ENCODE measurements around the gene NAV1.
"Not testable (repeated sequence)": the region's sequence is repeated elsewhere in the genome, so short reads cannot be mapped to it uniquely, and the experiment has no call there.

The NAV1 gene

DNA sequence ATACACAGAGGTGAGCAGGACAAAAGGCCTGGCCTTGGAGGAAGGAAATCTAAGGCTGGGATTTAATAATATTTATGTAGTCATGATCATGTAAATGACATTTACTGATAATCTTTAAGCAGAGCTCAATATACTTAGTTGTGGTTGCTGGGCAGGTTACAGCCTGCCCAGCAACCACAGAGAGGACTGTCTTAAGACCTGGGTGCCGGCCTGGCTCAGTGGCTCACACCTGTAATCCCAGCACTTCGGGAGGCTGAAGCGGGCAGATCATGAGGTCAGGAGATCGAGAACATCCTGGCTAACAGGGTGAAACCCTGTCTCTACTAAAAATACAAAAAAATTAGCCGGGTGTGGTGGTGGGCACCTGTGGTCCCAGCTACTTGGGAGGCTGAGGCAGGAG, 10.6 kb downstream of the NAV1 start:
- not testable (repeated sequence) for H2BK120ac ChIP-seq (ENCODE audit: insufficient read depth, low read length, poor library complexity); H2BK12ac ChIP-seq (ENCODE audit: low read length); H3K4me3 ChIP-seq (ENCODE audit: low read depth, low read length); H3K36me3 ChIP-seq (ENCODE audit: control insufficient read depth in 1 of 2, insufficient read depth in 2 of 2, low read length in 2 of 2); H3K14ac ChIP-seq (ENCODE audit: low read length); H4K12ac ChIP-seq (ENCODE audit: low read depth, low read length); H3K79me1 ChIP-seq (ENCODE audit: low read length); H3K4me2 ChIP-seq (ENCODE audit: low read length); H3K27me3 ChIP-seq (ENCODE audit: insufficient read depth, low read length); H3K9ac ChIP-seq (ENCODE audit: low read length); H4K91ac ChIP-seq (ENCODE audit: low read depth, low read length); H4K8ac ChIP-seq (ENCODE audit: low read depth, low read length); H2BK5ac ChIP-seq (ENCODE audit: low read depth, low read length, poor library complexity); H3K18ac ChIP-seq (ENCODE audit: low read length); DNase-seq; H2AK5ac ChIP-seq (ENCODE audit: low read length); H3K9me3 ChIP-seq (ENCODE audit: insufficient read depth, low read depth, low read length); H3K27ac ChIP-seq (ENCODE audit: low read depth, low read length); H3K23ac ChIP-seq (ENCODE audit: low read length); H2AFZ ChIP-seq (ENCODE audit: insufficient read depth, low read length, poor library complexity)
- peaks cover 13% of the 10 kb centered on the region for H3K79me2 ChIP-seq (ENCODE audit: control insufficient read depth, insufficient read depth, low read length, poor library complexity)
- H3K4ac ChIP-seq (ENCODE audit: low read depth, low read length): peak overlapping the region; percentile 70
- WGBS (ENCODE audit: extremely low coverage, insufficient coverage, insufficient read length): no CpG with 5 or more reads among the region's 5 CpGs
- H3K4me1 ChIP-seq (ENCODE audit: control insufficient read depth in 1 of 2, insufficient read depth in 2 of 2, low read length in 2 of 2): peaks cover 15 to 25% of the 10 kb centered on the region in 2 experiments

DNA sequence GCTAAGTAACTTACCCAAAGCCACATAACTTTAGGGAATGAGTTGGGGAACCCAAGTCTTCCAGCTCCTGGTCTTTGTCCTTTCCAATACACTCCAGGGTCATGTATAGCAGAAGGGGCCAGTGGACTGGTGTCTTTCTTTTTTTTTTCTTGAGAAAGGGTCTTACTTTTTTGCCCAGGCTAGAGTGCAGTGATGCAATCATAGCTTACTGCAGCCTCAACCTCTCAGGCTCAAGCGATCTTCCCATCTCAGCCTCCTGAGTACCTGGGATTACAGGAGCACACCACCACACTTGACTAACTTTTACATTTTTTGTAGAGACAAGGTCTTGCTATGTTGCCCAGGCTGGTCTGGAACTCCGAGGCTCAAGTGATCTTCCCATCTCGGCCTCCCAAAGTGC, 12.2 kb downstream of the NAV1 start:
- no peaks in the 10 kb centered on the region for H3K27me3 ChIP-seq (ENCODE audit: insufficient read depth, low read length)
- H3K23ac ChIP-seq (ENCODE audit: low read length): no peak overlapping the region
- H2BK120ac ChIP-seq (ENCODE audit: insufficient read depth, low read length, poor library complexity): no peak overlapping the region
- DNase-seq: no peak
- WGBS (ENCODE audit: extremely low coverage, insufficient coverage, insufficient read length): no CpG with 5 or more reads among the region's 3 CpGs
- H3K36me3 ChIP-seq (ENCODE audit: control insufficient read depth in 1 of 2, insufficient read depth in 2 of 2, low read length in 2 of 2): peaks cover 0 to 6% of the 10 kb centered on the region in 2 experiments
- H3K14ac ChIP-seq (ENCODE audit: low read length): no peak overlapping the region
- H3K4me1 ChIP-seq (ENCODE audit: control insufficient read depth in 1 of 2, insufficient read depth in 2 of 2, low read length in 2 of 2): peaks cover 18 to 28% of the 10 kb centered on the region in 2 experiments
- no peak overlapping the region for H3K18ac ChIP-seq (ENCODE audit: low read length)
- peaks cover 13% of the 10 kb centered on the region for H3K79me2 ChIP-seq (ENCODE audit: control insufficient read depth, insufficient read depth, low read length, poor library complexity)
- H3K9ac ChIP-seq (ENCODE audit: low read length): no peak overlapping the region
- no peak overlapping the region for H3K4me3 ChIP-seq (ENCODE audit: low read depth, low read length)
- H4K8ac ChIP-seq (ENCODE audit: low read depth, low read length): no peak overlapping the region
- no peak overlapping the region for H2BK12ac ChIP-seq (ENCODE audit: low read length)
- H4K91ac ChIP-seq (ENCODE audit: low read depth, low read length): no peak overlapping the region
- H3K4ac ChIP-seq (ENCODE audit: low read depth, low read length): no peak overlapping the region
- H2AFZ ChIP-seq (ENCODE audit: insufficient read depth, low read length, poor library complexity): no peak overlapping the region
- H3K4me2 ChIP-seq (ENCODE audit: low read length): no peak overlapping the region
- no peak overlapping the region for H4K12ac ChIP-seq (ENCODE audit: low read depth, low read length)
- H3K9me3 ChIP-seq (ENCODE audit: insufficient read depth, low read depth, low read length): no peaks in the 10 kb centered on the region
- H2BK5ac ChIP-seq (ENCODE audit: low read depth, low read length, poor library complexity): no peak overlapping the region
- H2AK5ac ChIP-seq (ENCODE audit: low read length): no peak overlapping the region
- H3K79me1 ChIP-seq (ENCODE audit: low read length): no peaks in the 10 kb centered on the region
- no peak overlapping the region for H3K27ac ChIP-seq (ENCODE audit: low read depth, low read length)

DNA sequence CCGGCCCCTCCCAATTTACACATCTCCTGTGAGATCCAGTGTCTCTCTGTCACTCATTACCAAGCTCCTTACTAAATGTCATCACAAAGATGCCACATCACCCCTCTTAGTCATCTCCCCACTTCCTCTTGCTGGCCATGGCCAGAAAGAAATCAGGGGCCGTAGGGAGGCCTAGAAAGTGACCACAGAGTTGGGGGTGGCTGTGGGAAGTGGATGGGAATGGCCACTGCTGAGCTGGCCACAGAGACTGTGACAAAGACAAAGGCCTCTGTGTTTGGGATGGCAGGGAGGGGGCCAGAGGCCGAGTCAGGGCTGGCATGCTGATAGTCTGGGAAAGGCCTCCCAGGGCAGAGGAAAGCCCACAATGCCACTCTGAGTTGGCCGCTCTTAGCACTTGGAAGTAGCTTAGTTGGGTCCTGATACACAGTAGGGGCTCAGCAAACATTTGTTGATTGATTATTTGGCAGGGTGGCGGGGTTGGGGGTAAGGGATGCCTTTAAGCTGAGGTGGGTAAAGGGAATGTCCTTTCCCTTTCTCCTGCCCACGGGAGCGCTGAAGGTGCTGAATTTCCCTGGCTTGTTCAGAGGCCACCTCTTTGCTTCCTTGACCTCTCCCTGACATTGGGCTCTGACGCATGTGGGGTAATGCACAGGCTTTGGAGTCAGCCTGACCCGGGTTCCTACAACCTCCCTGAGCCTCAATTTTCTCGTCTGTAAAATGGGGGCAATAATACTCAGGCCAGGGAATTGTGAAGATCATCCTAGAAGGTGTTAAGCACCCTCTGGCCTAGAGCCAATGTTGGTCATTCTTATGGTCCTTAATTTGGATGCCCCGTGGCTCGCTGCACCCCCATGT, 13.2 kb downstream of the NAV1 start:
- no CpG with 5 or more reads among the region's 12 CpGs for WGBS (ENCODE audit: extremely low coverage, insufficient coverage, insufficient read length)

DNA sequence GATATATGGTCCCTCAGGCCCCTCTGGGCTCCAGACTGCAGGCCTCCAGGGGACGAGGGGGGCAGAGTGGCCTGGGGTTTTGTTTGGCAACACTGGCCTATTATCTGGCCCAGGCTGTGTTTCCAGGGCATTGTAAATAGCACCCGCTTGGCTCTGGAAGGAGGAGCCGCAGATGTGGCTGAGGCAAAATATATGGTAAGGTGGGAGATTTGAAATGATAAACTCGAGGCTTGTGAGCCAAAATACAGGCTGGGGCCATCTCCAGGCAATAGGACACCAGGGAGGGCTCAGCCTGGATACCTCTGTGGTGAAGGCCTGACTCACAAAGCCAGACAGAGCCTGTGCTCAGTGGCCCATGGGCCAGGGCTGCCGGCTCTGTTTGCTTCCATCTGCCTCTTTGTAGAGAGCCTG, 14.0 kb downstream of the NAV1 start:
- H2BK120ac ChIP-seq (ENCODE audit: insufficient read depth, low read length, poor library complexity): no peak overlapping the region
- H4K91ac ChIP-seq (ENCODE audit: low read depth, low read length): no peak overlapping the region
- no peak overlapping the region for H2AK5ac ChIP-seq (ENCODE audit: low read length)
- no peak overlapping the region for H3K18ac ChIP-seq (ENCODE audit: low read length)
- H3K4ac ChIP-seq (ENCODE audit: low read depth, low read length): no peak overlapping the region
- no CpG with 5 or more reads among the region's 5 CpGs for WGBS (ENCODE audit: extremely low coverage, insufficient coverage, insufficient read length)
- H2BK5ac ChIP-seq (ENCODE audit: low read depth, low read length, poor library complexity): no peak overlapping the region
- H3K27me3 ChIP-seq (ENCODE audit: insufficient read depth, low read length): no peaks in the 10 kb centered on the region
- H3K79me1 ChIP-seq (ENCODE audit: low read length): no peaks in the 10 kb centered on the region
- H3K27ac ChIP-seq (ENCODE audit: low read depth, low read length): no peak overlapping the region
- H3K36me3 ChIP-seq (ENCODE audit: control insufficient read depth in 1 of 2, insufficient read depth in 2 of 2, low read length in 2 of 2): peaks cover 0 to 6% of the 10 kb centered on the region in 2 experiments
- H4K12ac ChIP-seq (ENCODE audit: low read depth, low read length): no peak overlapping the region
- no peak overlapping the region for H3K4me3 ChIP-seq (ENCODE audit: low read depth, low read length)
- H2AFZ ChIP-seq (ENCODE audit: insufficient read depth, low read length, poor library complexity): peak overlapping the region; percentile 18
- H2BK12ac ChIP-seq (ENCODE audit: low read length): no peak overlapping the region
- H3K9ac ChIP-seq (ENCODE audit: low read length): no peak overlapping the region
- no peak for DNase-seq
- H3K4me2 ChIP-seq (ENCODE audit: low read length): no peak overlapping the region
- no peak overlapping the region for H3K14ac ChIP-seq (ENCODE audit: low read length)
- H4K8ac ChIP-seq (ENCODE audit: low read depth, low read length): peak overlapping the region; percentile 7
- peaks cover 29 to 41% of the 10 kb centered on the region in 2 experiments for H3K4me1 ChIP-seq (ENCODE audit: control insufficient read depth in 1 of 2, insufficient read depth in 2 of 2, low read length in 2 of 2)
- H3K23ac ChIP-seq (ENCODE audit: low read length): no peak overlapping the region
- H3K9me3 ChIP-seq (ENCODE audit: insufficient read depth, low read depth, low read length): no peaks in the 10 kb centered on the region
- H3K79me2 ChIP-seq (ENCODE audit: control insufficient read depth, insufficient read depth, low read length, poor library complexity): peaks cover 12% of the 10 kb centered on the region

More for the DNA sequence above, 13.2 kb downstream of the NAV1 start:
- peak in 1 of 2 donors; percentile 41 for DNase-seq
- no peak overlapping the region for H2AFZ ChIP-seq (ENCODE audit: insufficient read depth, low read length, poor library complexity)
- peak overlapping the region; percentile 42 for H2BK5ac ChIP-seq (ENCODE audit: low read depth, low read length, poor library complexity)
- peaks cover 26 to 35% of the 10 kb centered on the region in 2 experiments for H3K4me1 ChIP-seq (ENCODE audit: control insufficient read depth in 1 of 2, insufficient read depth in 2 of 2, low read length in 2 of 2)
- no peak overlapping the region for H3K4me2 ChIP-seq (ENCODE audit: low read length)
- no peak overlapping the region for H4K12ac ChIP-seq (ENCODE audit: low read depth, low read length)
- no peaks in the 10 kb centered on the region for H3K79me1 ChIP-seq (ENCODE audit: low read length)
- H3K27ac ChIP-seq (ENCODE audit: low read depth, low read length): peak overlapping the region; percentile 1
- H3K14ac ChIP-seq (ENCODE audit: low read length): peak overlapping the region; percentile 30
- H4K8ac ChIP-seq (ENCODE audit: low read depth, low read length): peak overlapping the region; percentile 15
- H2BK12ac ChIP-seq (ENCODE audit: low read length): no peak overlapping the region
- peak overlapping the region; percentile 25 for H2BK120ac ChIP-seq (ENCODE audit: insufficient read depth, low read length, poor library complexity)
- H3K4ac ChIP-seq (ENCODE audit: low read depth, low read length): peak overlapping the region; percentile 76
- no peak overlapping the region for H3K18ac ChIP-seq (ENCODE audit: low read length)
- H3K36me3 ChIP-seq (ENCODE audit: control insufficient read depth in 1 of 2, insufficient read depth in 2 of 2, low read length in 2 of 2): peaks cover 0 to 6% of the 10 kb centered on the region in 2 experiments
- H3K23ac ChIP-seq (ENCODE audit: low read length): no peak overlapping the region
- H4K91ac ChIP-seq (ENCODE audit: low read depth, low read length): no peak overlapping the region
- peaks cover 13% of the 10 kb centered on the region for H3K79me2 ChIP-seq (ENCODE audit: control insufficient read depth, insufficient read depth, low read length, poor library complexity)
- H3K9me3 ChIP-seq (ENCODE audit: insufficient read depth, low read depth, low read length): no peaks in the 10 kb centered on the region
- no peak overlapping the region for H3K4me3 ChIP-seq (ENCODE audit: low read depth, low read length)
- H2AK5ac ChIP-seq (ENCODE audit: low read length): no peak overlapping the region
- no peak overlapping the region for H3K9ac ChIP-seq (ENCODE audit: low read length)
- no peaks in the 10 kb centered on the region for H3K27me3 ChIP-seq (ENCODE audit: insufficient read depth, low read length)
